Fibroblast of pulmonary artery (primary cell): ENCODE results near the gene KCTD18.

Experiments
- DNase-seq: peaks from one replicate; pipeline ENCODE4 v3.0.0-alpha.2; 2010; ENCODE audit warnings: low read depth
- H3K4me3 ChIP-seq: replicated peaks from 2 replicates; pipeline ENCODE4 v1.5.1; 2011; ENCODE audit warnings: low read depth, mild to moderate bottlenecking, control low read depth, low read length, moderate library complexity
- CTCF ChIP-seq: IDR thresholded peaks from 2 replicates; pipeline ENCODE4 v1.5.1; 2011; ENCODE audit warnings: mild to moderate bottlenecking, control low read depth, low read length, inconsistent platforms; ENCODE audit errors: missing control alignments

KCTD18 gene

GRCh38 chr2:200447139-200447855 is 62.6 kb downstream of the KCTD18 start:
- no peak for TF ChIP-seq CTCF
- DNase-seq = peak; percentile 25
- H3K4me3 ChIP-seq = no peak overlapping the region

- no peak overlapping the region for H3K4me3 ChIP-seq
- TF ChIP-seq CTCF = no peak
Observed at GRCh38 chr2:200446612-200447011, 63.3 kb downstream of the KCTD18 start.

GRCh38 chr2:200445284-200445683 is 64.6 kb downstream of the KCTD18 start:
- no peak for DNase-seq
- H3K4me3 ChIP-seq = no peak overlapping the region
- TF ChIP-seq CTCF = no peak

More at GRCh38 chr2:200446612-200447011, 63.3 kb downstream of the KCTD18 start:
- DNase-seq = no peak

- DNase-seq = no peak
- TF ChIP-seq CTCF = no peak
- H3K4me3 ChIP-seq = no peak overlapping the region
Observed at GRCh38 chr2:200444530-200444929, 65.3 kb downstream of the KCTD18 start.

GRCh38 chr2:200443916-200444315 is 66.0 kb downstream of the KCTD18 start:
- TF ChIP-seq CTCF = no peak
- H3K4me3 ChIP-seq = no peak overlapping the region
- DNase-seq = no peak

- no peak overlapping the region for H3K4me3 ChIP-seq
- TF ChIP-seq CTCF = no peak
- DNase-seq = no peak
Observed at GRCh38 chr2:200443376-200443775, 66.5 kb downstream of the KCTD18 start.

GRCh38 chr2:200442471-200442870 is 67.4 kb downstream of the KCTD18 start:
- H3K4me3 ChIP-seq = no peak overlapping the region
- peak; percentile 41 for DNase-seq
- no peak for TF ChIP-seq CTCF
